ENCODE measurements around the gene NUP62CL.

DNA sequence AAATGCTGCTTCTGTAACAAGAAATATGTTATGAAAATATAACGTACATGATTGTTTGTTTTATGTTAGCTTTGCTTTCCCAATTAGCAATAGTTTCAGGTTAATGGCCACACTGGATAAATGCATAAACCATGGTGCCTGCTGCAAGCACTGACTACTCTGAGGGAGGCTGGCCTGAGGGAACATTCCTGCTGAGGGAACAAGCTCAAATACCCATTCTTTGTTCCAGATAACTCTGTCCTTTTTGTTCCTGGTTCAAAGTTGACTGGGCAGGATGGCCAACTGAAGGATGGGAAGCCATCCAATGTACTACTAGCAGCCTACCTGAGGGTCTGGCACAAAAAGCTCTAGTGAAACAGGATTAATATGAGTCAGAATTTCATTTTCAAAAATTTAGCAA lies 37.5 kb downstream of the NUP62CL start:
- TF ChIP-seq, protein P1, sequence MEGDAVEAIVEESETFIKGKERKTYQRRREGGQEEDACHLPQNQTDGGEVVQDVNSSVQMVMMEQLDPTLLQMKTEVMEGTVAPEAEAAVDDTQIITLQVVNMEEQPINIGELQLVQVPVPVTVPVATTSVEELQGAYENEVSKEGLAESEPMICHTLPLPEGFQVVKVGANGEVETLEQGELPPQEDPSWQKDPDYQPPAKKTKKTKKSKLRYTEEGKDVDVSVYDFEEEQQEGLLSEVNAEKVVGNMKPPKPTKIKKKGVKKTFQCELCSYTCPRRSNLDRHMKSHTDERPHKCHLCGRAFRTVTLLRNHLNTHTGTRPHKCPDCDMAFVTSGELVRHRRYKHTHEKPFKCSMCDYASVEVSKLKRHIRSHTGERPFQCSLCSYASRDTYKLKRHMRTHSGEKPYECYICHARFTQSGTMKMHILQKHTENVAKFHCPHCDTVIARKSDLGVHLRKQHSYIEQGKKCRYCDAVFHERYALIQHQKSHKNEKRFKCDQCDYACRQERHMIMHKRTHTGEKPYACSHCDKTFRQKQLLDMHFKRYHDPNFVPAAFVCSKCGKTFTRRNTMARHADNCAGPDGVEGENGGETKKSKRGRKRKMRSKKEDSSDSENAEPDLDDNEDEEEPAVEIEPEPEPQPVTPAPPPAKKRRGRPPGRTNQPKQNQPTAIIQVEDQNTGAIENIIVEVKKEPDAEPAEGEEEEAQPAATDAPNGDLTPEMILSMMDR (conservative IDR thresholded peaks at IDR 0.05; ENCODE audit: low read depth, low read length): no peak
- TF ChIP-seq EZH2 (IDR thresholded peaks at IDR 0.05; ENCODE audit: borderline replicate concordance, low read depth, low read length, poor library complexity, severe bottlenecking): no peak
